HL-60 (cell line): ENCODE results near the gene TGFB1.
A peak's percentile ranks its signal among the peaks of the same experiment; 100 is the strongest.
"Not testable (repeated sequence)": the region's sequence is repeated elsewhere in the genome, so short reads cannot be mapped to it uniquely, and the experiment has no call there.

Source experiments
- DNase-seq, 2 experiments: peaks; one replicate each; pipeline ENCODE4 v3.0.0-alpha.2; 2010 to 2020; ENCODE audit warnings: low read depth in 1 of 2, low spot score in 1 of 2
- H3K27ac ChIP-seq: fragments of 250-450 bp; sonication (Bioruptor Pico); replicated peaks from 2 replicates; pipeline ENCODE4 v1.5.1; 2020; ENCODE audit warnings: mild to moderate bottlenecking, moderate library complexity
- H3K27me3 ChIP-seq: fragments of 250-450 bp; sonication (Bioruptor Pico); 2 replicates; pipeline ENCODE4 v1.5.1; 2021; ENCODE audit warnings: mild to moderate bottlenecking, moderate library complexity; ENCODE audit not compliant: insufficient read depth, poor library complexity, severe bottlenecking
- H3K4me3 ChIP-seq: replicated peaks from 2 replicates; pipeline ENCODE4 v1.5.1; 2011; ENCODE audit warnings: mild to moderate bottlenecking, control low read depth, low read length; ENCODE audit not compliant: insufficient read depth
- GABPA ChIP-seq: IDR thresholded peaks from 2 replicates; pipeline ENCODE4 v1.6.1; 2012; ENCODE audit warnings: low read depth
- POLR2AphosphoS5 ChIP-seq: IDR thresholded peaks from 2 replicates; pipeline ENCODE4 v1.6.1; 2012; ENCODE audit warnings: low read depth
- SPI1 ChIP-seq: IDR thresholded peaks from 2 replicates; pipeline ENCODE4 v1.6.1; 2012; ENCODE audit warnings: low read depth, mild to moderate bottlenecking, borderline replicate concordance
- TF ChIP-seq, protein P1 (sequence below): IDR thresholded peaks from one replicate; pipeline ENCODE4 v1.5.1; 2011; ENCODE audit warnings: low read length, control low read depth, inconsistent platforms; ENCODE audit not compliant: insufficient read depth
- TF ChIP-seq, protein P2 (sequence below): IDR thresholded peaks from 2 replicates; pipeline ENCODE4 v1.6.1; 2012; ENCODE audit warnings: low read depth; ENCODE audit not compliant: insufficient replicate concordance

Gene TGFB1

DNA sequence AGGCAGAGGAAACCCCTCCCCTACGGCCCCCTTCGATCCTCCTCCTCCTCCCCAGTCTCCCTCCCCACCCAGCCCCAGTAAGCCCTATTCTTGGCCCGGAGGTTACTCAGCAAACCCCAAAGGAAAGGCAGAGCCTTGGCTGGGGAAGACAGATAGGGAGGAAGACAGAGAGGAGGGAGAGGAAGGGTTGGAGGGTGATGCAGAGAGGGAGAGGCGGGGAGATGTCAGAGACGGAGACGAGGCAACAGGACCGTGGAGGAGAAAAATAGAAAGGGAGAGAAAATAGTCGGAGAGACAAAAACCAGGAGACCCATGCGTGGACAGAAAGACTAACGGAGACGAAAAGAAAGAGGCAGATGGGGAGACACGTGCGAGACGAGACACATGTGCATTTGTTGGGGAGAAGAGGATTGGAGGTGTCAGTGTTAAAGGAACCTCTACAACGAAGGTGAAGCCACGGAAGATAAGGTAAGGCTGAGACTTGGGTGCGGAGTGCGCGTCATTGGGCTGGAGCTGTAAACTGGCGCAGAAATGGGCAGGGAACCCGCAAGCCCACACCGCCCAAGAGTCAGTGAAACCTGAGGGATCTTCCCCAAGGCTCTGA is 2.9 kb downstream of the TGFB1 start:
- no peaks in the 10 kb centered on the region for H3K27me3 ChIP-seq
- H3K27ac ChIP-seq = peak overlapping the region; percentile 20; the same call in 1 of the 2 replicates
- H3K4me3 ChIP-seq = peak overlapping the region; percentile 91
- no peak for TF ChIP-seq GABPA
- TF ChIP-seq POLR2AphosphoS5 = no peak
- TF ChIP-seq, protein P1, sequence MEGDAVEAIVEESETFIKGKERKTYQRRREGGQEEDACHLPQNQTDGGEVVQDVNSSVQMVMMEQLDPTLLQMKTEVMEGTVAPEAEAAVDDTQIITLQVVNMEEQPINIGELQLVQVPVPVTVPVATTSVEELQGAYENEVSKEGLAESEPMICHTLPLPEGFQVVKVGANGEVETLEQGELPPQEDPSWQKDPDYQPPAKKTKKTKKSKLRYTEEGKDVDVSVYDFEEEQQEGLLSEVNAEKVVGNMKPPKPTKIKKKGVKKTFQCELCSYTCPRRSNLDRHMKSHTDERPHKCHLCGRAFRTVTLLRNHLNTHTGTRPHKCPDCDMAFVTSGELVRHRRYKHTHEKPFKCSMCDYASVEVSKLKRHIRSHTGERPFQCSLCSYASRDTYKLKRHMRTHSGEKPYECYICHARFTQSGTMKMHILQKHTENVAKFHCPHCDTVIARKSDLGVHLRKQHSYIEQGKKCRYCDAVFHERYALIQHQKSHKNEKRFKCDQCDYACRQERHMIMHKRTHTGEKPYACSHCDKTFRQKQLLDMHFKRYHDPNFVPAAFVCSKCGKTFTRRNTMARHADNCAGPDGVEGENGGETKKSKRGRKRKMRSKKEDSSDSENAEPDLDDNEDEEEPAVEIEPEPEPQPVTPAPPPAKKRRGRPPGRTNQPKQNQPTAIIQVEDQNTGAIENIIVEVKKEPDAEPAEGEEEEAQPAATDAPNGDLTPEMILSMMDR = no peak
- no peak for TF ChIP-seq SPI1
- TF ChIP-seq, protein P2, sequence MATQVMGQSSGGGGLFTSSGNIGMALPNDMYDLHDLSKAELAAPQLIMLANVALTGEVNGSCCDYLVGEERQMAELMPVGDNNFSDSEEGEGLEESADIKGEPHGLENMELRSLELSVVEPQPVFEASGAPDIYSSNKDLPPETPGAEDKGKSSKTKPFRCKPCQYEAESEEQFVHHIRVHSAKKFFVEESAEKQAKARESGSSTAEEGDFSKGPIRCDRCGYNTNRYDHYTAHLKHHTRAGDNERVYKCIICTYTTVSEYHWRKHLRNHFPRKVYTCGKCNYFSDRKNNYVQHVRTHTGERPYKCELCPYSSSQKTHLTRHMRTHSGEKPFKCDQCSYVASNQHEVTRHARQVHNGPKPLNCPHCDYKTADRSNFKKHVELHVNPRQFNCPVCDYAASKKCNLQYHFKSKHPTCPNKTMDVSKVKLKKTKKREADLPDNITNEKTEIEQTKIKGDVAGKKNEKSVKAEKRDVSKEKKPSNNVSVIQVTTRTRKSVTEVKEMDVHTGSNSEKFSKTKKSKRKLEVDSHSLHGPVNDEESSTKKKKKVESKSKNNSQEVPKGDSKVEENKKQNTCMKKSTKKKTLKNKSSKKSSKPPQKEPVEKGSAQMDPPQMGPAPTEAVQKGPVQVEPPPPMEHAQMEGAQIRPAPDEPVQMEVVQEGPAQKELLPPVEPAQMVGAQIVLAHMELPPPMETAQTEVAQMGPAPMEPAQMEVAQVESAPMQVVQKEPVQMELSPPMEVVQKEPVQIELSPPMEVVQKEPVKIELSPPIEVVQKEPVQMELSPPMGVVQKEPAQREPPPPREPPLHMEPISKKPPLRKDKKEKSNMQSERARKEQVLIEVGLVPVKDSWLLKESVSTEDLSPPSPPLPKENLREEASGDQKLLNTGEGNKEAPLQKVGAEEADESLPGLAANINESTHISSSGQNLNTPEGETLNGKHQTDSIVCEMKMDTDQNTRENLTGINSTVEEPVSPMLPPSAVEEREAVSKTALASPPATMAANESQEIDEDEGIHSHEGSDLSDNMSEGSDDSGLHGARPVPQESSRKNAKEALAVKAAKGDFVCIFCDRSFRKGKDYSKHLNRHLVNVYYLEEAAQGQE = no peak
- DNase-seq = no peak

DNA sequence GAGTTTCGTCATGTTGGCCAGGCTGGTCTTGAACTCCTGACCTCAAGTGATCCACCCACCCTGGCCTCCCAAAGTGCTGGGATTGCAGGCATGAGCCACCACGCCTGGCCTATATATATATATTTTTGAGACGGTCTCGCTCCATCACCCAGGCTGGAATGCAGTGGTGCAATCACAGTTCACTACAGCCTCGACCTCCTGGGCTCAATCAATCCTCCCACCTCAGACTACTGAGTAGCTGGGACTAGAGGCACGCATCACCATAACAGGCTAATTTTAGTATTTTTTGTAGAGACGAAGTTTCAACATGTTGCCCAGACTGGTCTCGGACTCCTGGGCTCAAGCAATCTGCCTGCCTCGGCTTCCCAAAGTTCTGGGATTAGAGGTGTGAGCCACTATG is 6.8 kb downstream of the TGFB1 start:
- H3K27me3 ChIP-seq, H3K27ac ChIP-seq, DNase-seq, H3K4me3 ChIP-seq: not testable (repeated sequence)

DNA sequence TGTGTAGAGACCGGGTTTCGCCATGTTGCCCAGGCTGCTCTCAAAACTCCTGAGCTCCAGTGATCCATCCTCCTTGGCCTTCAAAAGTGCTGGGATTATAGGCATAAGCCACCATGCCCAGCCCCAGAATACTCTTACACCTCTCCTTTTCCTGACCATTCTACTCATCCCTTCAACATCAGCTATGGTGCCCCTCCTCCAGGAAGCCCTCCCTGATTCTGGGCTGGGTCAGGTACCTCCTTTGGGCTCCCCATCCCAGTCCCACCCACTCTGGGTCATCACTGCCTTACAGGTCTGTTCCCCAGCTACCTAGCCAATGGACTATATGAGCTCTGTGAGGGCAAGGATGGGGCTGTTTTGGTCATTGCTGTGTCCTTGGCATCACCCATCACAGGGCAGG is 9.6 kb downstream of the TGFB1 start:
- Histone ChIP-seq H3K4me3 (no peak overlapping the region), H3K27me3 (no peaks in the 10 kb centered on the region), H3K27ac (no peak overlapping the region)
- TF ChIP-seq GABPA = no peak
- TF ChIP-seq, protein P2 = no peak
- TF ChIP-seq POLR2AphosphoS5 = no peak
- TF ChIP-seq, protein P1 = no peak
- TF ChIP-seq SPI1 = no peak
- DNase-seq = no peak

DNA sequence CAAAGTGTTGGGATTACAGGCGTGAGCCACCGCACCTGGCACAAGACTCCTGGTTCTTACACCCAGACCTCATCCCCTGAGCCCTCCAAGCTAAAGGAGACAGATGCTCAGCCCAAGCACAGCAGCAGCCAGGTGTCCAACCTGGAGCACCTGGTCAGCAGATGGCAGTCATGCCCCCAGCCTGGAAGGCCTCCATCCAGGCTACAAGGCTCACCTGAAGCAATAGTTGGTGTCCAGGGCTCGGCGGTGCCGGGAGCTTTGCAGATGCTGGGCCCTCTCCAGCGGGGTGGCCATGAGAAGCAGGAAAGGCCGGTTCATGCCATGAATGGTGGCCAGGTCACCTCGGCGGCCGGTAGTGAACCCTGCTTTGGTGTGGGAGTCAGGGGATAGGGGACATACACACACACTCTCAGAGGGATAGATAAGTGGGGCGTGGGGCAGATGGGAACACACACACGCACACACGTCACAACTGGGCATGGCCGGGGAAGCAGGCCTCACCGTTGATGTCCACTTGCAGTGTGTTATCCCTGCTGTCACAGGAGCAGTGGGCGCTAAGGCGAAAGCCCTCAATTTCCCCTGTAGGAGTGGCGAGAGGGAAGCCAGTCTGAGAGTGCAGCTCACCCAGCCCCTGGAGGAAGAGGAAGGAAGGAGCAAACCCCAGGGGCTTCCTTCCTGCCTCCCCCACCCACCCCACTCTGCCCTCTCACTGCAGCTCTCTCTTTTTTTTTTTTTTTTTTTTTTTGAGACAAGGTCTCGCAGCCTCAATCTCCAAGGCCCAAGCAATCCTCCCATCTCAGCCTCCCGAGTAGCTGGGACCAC is 11.8 kb downstream of the TGFB1 start:
- Histone ChIP-seq H3K27me3 (no peaks in the 10 kb centered on the region), H3K4me3 (no peak overlapping the region), H3K27ac (no peak overlapping the region)
- no peak for DNase-seq
- TF ChIP-seq, protein P2 = no peak
- TF ChIP-seq POLR2AphosphoS5 = no peak
- no peak for TF ChIP-seq SPI1
- TF ChIP-seq, protein P1 = no peak
- TF ChIP-seq GABPA = no peak
